ENCODE measurements around the gene SPEF2.

DNA sequence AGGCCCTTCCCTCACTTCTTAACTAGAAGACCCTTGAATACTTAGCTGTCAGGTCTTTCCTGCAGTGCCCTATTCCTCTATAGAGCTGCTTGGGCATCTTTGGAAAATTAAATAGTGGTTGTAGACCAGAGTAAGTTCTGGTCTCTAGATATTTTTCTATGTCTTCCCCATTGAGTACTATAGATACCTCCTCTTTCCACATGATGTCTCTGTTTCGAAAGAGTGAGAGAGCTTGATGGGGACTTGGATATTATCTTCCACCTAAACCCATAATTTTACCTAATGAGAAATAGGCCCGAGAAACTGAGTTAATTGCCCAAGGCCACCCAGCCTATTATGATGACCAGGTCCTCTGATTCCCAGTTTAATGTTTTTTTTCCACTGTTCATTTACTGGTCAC is 40.2 kb downstream of the SPEF2 start:
- TF ChIP-seq GATA3 (IDR thresholded peaks at IDR 0.05; ENCODE audit: low read depth, low read length) (no peak), GATA2 (IDR thresholded peaks at IDR 0.05; ENCODE audit: low read depth, low read length) (no peak)

Measured in SH-SY5Y (cell line).